Endothelial cell of umbilical vein (primary cell): ENCODE data around the gene PCBD1.

Source experiments
- CTCF ChIP-seq, 2 donors: IDR thresholded peaks; 1 replicate in 1 of 2; 2 replicates in 1 of 2; pipeline ENCODE4 v1.5.1; 2011; ENCODE audit warnings: low read length in 2 of 2, mild to moderate bottlenecking in 2 of 2, moderate library complexity in 2 of 2, control low read depth in 1 of 2, inconsistent platforms in 1 of 2, low read depth in 1 of 2; ENCODE audit not compliant: insufficient read depth in 1 of 2; ENCODE audit errors: extremely low read depth in 1 of 2
- EZH2 ChIP-seq: IDR thresholded peaks from 2 replicates; pipeline ENCODE4 v1.6.1; 2012; ENCODE audit warnings: borderline replicate concordance, low read depth, mild to moderate bottlenecking, moderate library complexity, low read length, inconsistent platforms; ENCODE audit not compliant: severe bottlenecking
- FOS ChIP-seq: IDR thresholded peaks from 2 replicates; pipeline ENCODE4 v1.6.1; 2011; ENCODE audit warnings: mild to moderate bottlenecking, low read length, moderate library complexity, borderline replicate concordance; ENCODE audit not compliant: insufficient read depth
- GATA2 ChIP-seq: IDR thresholded peaks from 2 replicates; pipeline ENCODE4 v1.7.0; 2011; ENCODE audit warnings: low read depth, mild to moderate bottlenecking, moderate library complexity, mixed read lengths, low read length; ENCODE audit not compliant: insufficient read length, insufficient read depth
- JUN ChIP-seq: IDR thresholded peaks from 2 replicates; pipeline ENCODE4 v1.6.1; 2011; ENCODE audit warnings: borderline replicate concordance, low read depth; ENCODE audit not compliant: insufficient read length, insufficient read depth
- MYC ChIP-seq: IDR thresholded peaks from one replicate; pipeline ENCODE4 v1.6.1; 2011; ENCODE audit warnings: mild to moderate bottlenecking, low read depth, low read length
- POLR2A ChIP-seq: IDR thresholded peaks from 2 replicates; pipeline ENCODE4 v1.6.1; 2012; ENCODE audit warnings: low read depth, mild to moderate bottlenecking, control low read depth, low read length
- POLR2AphosphoS5 ChIP-seq: IDR thresholded peaks from 2 replicates; pipeline ENCODE4 v1.6.1; 2012; ENCODE audit warnings: low read depth, mild to moderate bottlenecking, control low read depth, low read length, moderate library complexity; ENCODE audit not compliant: insufficient read depth

DNA sequence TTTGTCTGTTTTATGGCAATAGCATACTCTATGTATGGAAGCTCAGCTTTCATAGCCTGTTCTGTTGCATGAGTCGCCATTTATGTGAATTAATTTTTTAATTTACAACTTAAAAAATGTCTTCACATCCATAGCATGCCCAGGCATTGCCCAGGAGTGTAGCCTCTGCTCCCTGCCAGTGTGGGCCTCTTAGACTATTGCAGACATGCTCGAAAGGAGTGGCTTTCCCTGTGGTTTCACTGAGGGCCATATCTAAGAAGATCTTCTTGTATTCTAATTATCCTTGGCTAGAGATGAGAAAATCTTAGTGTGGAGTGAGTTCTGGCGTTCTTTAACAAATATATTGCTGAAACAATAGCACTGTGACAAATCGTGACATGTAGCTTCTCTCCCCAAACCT, 35.3 kb downstream of the PCBD1 start:
- TF ChIP-seq POLR2AphosphoS5: no peak
- TF ChIP-seq CTCF (IDR thresholded peaks at IDR 0.05; ENCODE audit: extremely low read depth in 1 of 2, insufficient read depth in 1 of 2, low read depth in 1 of 2, low read length in 2 of 2): no peak
- no peak for TF ChIP-seq POLR2A
- TF ChIP-seq EZH2: no peak
- TF ChIP-seq GATA2: no peak
- no peak for TF ChIP-seq JUN
- no peak for TF ChIP-seq FOS
- TF ChIP-seq MYC: no peak
